GM19239 (cell line): ENCODE data around the gene OSBPL3.

Experiments used
- DNase-seq: peaks from one replicate; pipeline ENCODE4 v3.0.0; 2011; ENCODE audit warnings: low spot score; ENCODE audit not compliant: insufficient read length
- FAIRE-seq: peaks from 2 replicates; lab custom pipeline; 2011; peaks lifted over from hg19 to GRCh38; lab: Jason Lieb, UNC

The OSBPL3 gene

DNA sequence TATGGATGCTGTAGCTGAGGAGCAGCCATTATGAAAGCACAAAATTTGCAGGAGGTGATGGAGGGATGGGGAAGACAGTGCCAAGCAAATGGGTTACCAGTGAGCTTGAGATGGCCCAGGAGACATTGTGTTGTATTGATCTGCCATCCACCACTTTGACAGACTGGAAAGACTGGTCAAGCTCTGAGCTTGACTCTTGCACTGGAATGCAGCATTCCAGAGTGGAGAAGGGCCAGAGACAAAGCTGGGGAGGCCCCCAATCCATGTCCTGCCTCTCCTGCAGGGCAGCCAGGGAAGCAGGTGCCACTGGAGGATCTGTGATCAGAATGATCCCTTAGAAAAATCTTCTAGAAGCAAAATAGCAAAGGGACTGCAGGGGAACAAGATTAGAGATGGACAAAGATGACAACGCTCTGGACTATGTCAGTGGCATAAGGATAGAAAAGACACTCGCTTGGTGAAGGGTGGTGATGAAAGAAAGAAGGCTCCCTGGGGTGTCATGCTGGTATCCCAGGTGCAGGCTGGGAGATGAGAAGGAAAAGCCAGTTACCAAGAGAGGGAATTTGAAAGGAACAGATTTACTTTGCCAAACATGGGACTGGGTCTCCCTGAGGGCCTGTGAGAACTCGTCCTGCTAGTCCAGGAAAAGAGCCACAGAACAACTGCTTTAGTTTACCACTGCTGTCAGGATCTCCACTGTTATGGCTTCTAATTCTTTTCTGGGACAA lies 227.7 kb downstream of the OSBPL3 start:
- FAIRE-seq (no peak), DNase-seq (no peak)

DNA sequence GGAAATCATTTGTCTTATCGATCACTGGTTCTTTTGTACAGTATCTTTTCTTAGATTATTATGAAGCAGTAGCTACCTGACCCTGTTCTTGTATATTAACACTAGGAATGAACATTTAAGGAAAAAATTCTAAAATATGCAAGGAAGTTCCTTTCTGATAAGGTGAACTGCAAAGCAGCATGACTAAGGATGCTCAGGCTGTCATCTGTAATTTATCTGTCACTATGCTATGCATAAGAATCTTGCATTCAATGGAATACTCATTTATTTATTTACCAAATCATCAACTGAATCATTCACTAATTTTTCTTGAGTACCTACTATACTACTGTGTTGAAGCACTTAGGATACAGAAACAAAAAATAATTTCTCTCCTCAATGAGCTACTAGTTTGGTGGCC lies 228.5 kb downstream of the OSBPL3 start:
- DNase-seq (no peak), FAIRE-seq (no peak)

- no peak for DNase-seq
- no peak for FAIRE-seq
Observed at GRCh38 chr7:24750441-24751055, 229.4 kb downstream of the OSBPL3 start.

DNA sequence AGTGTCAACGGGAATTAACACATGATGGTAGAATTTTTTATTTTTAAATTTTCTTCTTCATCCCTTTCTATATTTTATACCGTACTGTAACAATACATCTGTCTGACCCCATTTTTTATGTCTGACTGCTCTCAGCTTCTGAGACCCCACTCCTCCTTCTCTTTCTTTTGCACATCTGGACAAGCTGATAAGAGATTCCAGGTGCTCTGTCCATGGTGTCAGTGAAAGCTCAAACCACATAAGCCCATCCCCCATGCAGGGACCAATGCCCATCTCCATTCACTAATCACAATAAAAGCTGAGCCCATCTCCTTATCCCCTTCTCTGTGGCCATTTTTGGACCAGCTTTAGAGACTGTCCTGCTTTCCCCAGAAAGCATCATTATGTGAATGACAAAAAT lies 231.5 kb downstream of the OSBPL3 start:
- FAIRE-seq (no peak), DNase-seq (no peak)
